Neural cell (in vitro differentiated cells): ENCODE measurements around the gene TRPM6. TPM values are rescaled to one million over a fixed set of nuclear protein-coding genes. Genes with fewer than 3 reads are reported as not detected.

Experiments used
- H2AFZ ChIP-seq: fragments of 200-600, 300-800 bp; sonication (generic), shearing (Covaris generic); 2 replicates; pipeline ENCODE4 v1.6.0; 2014; ENCODE audit warnings: low read depth, mild to moderate bottlenecking, antibody characterized with exemption, low read length, moderate library complexity
- H3F3A ChIP-seq: fragments of 200-600 bp; shearing (Covaris generic); 2 replicates; pipeline ENCODE4 v1.6.1; 2016; ENCODE audit warnings: mild to moderate bottlenecking, moderate library complexity, mixed read lengths, antibody characterized with exemption, low read length; ENCODE audit not compliant: insufficient read depth, poor library complexity, severe bottlenecking
- H3K27ac ChIP-seq: fragments of 200-600, 300-800 bp; sonication (generic), shearing (Covaris generic); 2 replicates; pipeline ENCODE4 v1.5.1; 2014; ENCODE audit warnings: mild to moderate bottlenecking, low read length, moderate library complexity
- H3K27me3 ChIP-seq: fragments of 300-800, 200-600 bp; sonication (generic), shearing (Covaris generic); 2 replicates; pipeline ENCODE4 v1.6.0; 2014; ENCODE audit warnings: mild to moderate bottlenecking, low read depth, low read length, moderate library complexity; ENCODE audit not compliant: insufficient read depth
- H3K36me3 ChIP-seq: fragments of 300-800, 200-600 bp; sonication (generic), shearing (Covaris generic); 2 replicates; pipeline ENCODE4 v1.5.1; 2014; ENCODE audit warnings: mild to moderate bottlenecking, antibody characterized with exemption, low read length, moderate library complexity; ENCODE audit not compliant: insufficient read depth
- H3K4me2 ChIP-seq: fragments of 300-800, 200-600 bp; sonication (generic), shearing (Covaris generic); 2 replicates; pipeline ENCODE4 v1.6.0; 2014; ENCODE audit warnings: mild to moderate bottlenecking, low read length
- H3K4me3 ChIP-seq: fragments of 300-800, 200-600 bp; sonication (generic), shearing (Covaris generic); 2 replicates; pipeline ENCODE4 v1.5.1; 2014; ENCODE audit warnings: mild to moderate bottlenecking, low read length, moderate library complexity
- H3K79me2 ChIP-seq: fragments of 200-600 bp; shearing (Covaris generic); replicated peaks from 2 replicates; pipeline ENCODE4 v1.6.0; 2014; ENCODE audit warnings: mild to moderate bottlenecking, low read length, moderate library complexity; ENCODE audit not compliant: insufficient read depth
- H3K9ac ChIP-seq: fragments of 300-800, 200-600 bp; sonication (generic), shearing (Covaris generic); 2 replicates; pipeline ENCODE4 v1.6.1; 2016; ENCODE audit warnings: mild to moderate bottlenecking, low read length, mixed read lengths
- H3K9me2 ChIP-seq: fragments of 200-600 bp; shearing (Covaris generic); 2 replicates; pipeline ENCODE4 v1.6.1; 2016; ENCODE audit warnings: mild to moderate bottlenecking, low read length, mixed read lengths; ENCODE audit not compliant: insufficient read depth
- H3K9me3 ChIP-seq: fragments of 200-600, 300-800 bp; sonication (generic), shearing (Covaris generic); 2 replicates; pipeline ENCODE4 v1.6.1; 2016; ENCODE audit warnings: mild to moderate bottlenecking, mixed run types, low read length, moderate library complexity, mixed read lengths
- H4K20me1 ChIP-seq: fragments of 200-600 bp; shearing (Covaris generic); 2 replicates; pipeline ENCODE4 v1.6.1; 2016; ENCODE audit warnings: mild to moderate bottlenecking, mixed run types; ENCODE audit not compliant: insufficient read depth
- EP300 ChIP-seq: fragments of 450-650 bp; conservative IDR thresholded peaks from 2 replicates; pipeline ENCODE4 v1.6.1; 2014; ENCODE audit warnings: antibody characterized with exemption, mild to moderate bottlenecking, moderate library complexity; ENCODE audit not compliant: poor library complexity, severe bottlenecking
- EZH2 ChIP-seq: fragments of 200-600, 300-800 bp; shearing (Covaris generic), sonication (generic); IDR thresholded peaks from 2 replicates; pipeline ENCODE4 v1.6.1; 2014; ENCODE audit warnings: antibody characterized with exemption, low read length, borderline replicate concordance, mild to moderate bottlenecking; ENCODE audit not compliant: insufficient read depth, poor library complexity, severe bottlenecking
- MXI1 ChIP-seq: fragments of 450-650 bp; conservative IDR thresholded peaks from 2 replicates; pipeline ENCODE4 v1.6.1; 2014; ENCODE audit warnings: antibody characterized with exemption, mild to moderate bottlenecking; ENCODE audit not compliant: poor library complexity, severe bottlenecking
- POLR2AphosphoS5 ChIP-seq: IDR thresholded peaks from 2 replicates; pipeline ENCODE4 v1.6.1; 2012
- RAD21 ChIP-seq: fragments of 450-650 bp; conservative IDR thresholded peaks from 2 replicates; pipeline ENCODE4 v1.6.1; 2014; ENCODE audit warnings: antibody characterized with exemption, mild to moderate bottlenecking, moderate library complexity
- SMC3 ChIP-seq: fragments of 450-650 bp; conservative IDR thresholded peaks from 2 replicates; pipeline ENCODE4 v1.6.1; 2014; ENCODE audit warnings: antibody characterized with exemption, mild to moderate bottlenecking, moderate library complexity; ENCODE audit not compliant: poor library complexity
- TAF1 ChIP-seq: IDR thresholded peaks from 2 replicates; pipeline ENCODE4 v1.6.1; 2012; ENCODE audit warnings: low read depth
- polyA plus RNA-seq: library from polyadenylated mRNA; depleted of rRNA; stranded (reverse); fragments of >200 nt; gene quantifications from 2 replicates; pipeline ENCODE4 v1.2.3, GENCODE V29; 2014
- TF ChIP-seq, protein P1 (sequence below): IDR thresholded peaks from 2 replicates; pipeline ENCODE4 v1.6.1; 2012; ENCODE audit warnings: borderline replicate concordance
- TF ChIP-seq, protein P2 (sequence below): fragments of 450-650 bp; IDR thresholded peaks from 2 replicates; pipeline ENCODE4 v1.5.1; 2014; ENCODE audit warnings: antibody characterized with exemption, mild to moderate bottlenecking, moderate library complexity; ENCODE audit not compliant: poor library complexity, severe bottlenecking

TRPM6 gene
- polyA plus RNA-seq, 1 donor from 2014 or later: not detected

DNA sequence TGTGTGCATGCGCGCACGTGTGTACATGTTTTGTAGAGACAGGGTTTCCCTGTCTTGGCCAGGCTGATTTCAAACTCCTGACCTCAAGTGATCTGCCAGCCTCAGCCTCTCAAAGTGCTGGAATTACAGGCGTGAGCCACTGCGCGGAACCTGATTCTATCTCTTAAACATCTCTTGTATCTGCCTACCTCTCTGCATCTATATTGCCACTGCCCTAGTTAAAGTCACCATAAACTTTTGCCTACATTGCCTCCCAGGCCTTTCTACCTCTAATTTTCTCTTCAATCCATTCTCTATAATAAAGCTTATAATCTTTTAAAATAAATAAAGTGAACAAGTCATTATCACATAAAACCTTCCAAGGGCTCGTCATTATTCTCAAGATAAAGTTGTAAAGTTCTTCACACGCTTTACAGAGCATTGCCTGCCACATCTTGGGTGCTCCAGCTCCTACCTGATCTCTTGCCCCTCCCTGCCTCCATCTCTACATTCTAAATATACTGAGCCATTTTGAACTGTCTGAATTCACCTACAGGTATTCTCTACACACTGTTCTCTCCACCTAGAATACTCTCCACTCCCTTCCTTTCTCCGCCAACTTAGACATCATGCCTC lies 15.0 kb downstream of the TRPM6 start:
- no peak overlapping the region for H3K4me2 ChIP-seq
- no peaks in the 10 kb centered on the region for H3K9me3 ChIP-seq
- no peak overlapping the region for H3K27ac ChIP-seq
- H3K9ac ChIP-seq: no peak overlapping the region
- no peaks in the 10 kb centered on the region for H3K79me2 ChIP-seq
- no peak overlapping the region for H3K4me3 ChIP-seq
- no peaks in the 10 kb centered on the region for H4K20me1 ChIP-seq
- H2AFZ ChIP-seq: no peak overlapping the region
- H3F3A ChIP-seq: no peaks in the 10 kb centered on the region
- no peak for TF ChIP-seq EZH2
- no peak for TF ChIP-seq RAD21
- no peaks in the 10 kb centered on the region for H3K36me3 ChIP-seq
- no peaks in the 10 kb centered on the region for H3K27me3 ChIP-seq
- no peaks in the 10 kb centered on the region for H3K9me2 ChIP-seq

DNA sequence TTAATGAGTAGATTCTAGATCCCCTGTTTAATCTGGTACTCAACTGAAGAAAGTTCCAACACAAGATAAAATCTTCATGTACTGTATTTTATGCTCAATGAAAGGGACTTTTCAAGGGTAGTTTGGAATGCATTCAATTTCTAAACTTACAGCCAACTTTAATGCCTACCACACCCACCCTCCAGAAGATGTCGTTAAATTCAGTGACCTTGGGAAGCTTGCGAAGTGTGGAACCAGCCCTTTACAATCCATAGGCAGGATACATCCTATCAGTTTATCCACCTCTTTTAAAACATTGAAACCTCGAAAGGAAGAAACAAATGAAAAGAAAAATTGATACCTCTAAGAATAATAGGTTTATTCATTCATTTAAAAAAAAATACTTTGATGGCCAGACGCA lies 20.2 kb downstream of the TRPM6 start:
- H3K27ac ChIP-seq: no peak overlapping the region
- no peaks in the 10 kb centered on the region for H3K79me2 ChIP-seq
- no peak overlapping the region for H3K4me2 ChIP-seq
- no peak overlapping the region for H3K9ac ChIP-seq
- no peaks in the 10 kb centered on the region for H3F3A ChIP-seq
- no peak overlapping the region for H2AFZ ChIP-seq
- no peaks in the 10 kb centered on the region for H3K9me3 ChIP-seq
- H3K9me2 ChIP-seq: no peaks in the 10 kb centered on the region
- no peak overlapping the region for H3K4me3 ChIP-seq
- TF ChIP-seq, protein P1, sequence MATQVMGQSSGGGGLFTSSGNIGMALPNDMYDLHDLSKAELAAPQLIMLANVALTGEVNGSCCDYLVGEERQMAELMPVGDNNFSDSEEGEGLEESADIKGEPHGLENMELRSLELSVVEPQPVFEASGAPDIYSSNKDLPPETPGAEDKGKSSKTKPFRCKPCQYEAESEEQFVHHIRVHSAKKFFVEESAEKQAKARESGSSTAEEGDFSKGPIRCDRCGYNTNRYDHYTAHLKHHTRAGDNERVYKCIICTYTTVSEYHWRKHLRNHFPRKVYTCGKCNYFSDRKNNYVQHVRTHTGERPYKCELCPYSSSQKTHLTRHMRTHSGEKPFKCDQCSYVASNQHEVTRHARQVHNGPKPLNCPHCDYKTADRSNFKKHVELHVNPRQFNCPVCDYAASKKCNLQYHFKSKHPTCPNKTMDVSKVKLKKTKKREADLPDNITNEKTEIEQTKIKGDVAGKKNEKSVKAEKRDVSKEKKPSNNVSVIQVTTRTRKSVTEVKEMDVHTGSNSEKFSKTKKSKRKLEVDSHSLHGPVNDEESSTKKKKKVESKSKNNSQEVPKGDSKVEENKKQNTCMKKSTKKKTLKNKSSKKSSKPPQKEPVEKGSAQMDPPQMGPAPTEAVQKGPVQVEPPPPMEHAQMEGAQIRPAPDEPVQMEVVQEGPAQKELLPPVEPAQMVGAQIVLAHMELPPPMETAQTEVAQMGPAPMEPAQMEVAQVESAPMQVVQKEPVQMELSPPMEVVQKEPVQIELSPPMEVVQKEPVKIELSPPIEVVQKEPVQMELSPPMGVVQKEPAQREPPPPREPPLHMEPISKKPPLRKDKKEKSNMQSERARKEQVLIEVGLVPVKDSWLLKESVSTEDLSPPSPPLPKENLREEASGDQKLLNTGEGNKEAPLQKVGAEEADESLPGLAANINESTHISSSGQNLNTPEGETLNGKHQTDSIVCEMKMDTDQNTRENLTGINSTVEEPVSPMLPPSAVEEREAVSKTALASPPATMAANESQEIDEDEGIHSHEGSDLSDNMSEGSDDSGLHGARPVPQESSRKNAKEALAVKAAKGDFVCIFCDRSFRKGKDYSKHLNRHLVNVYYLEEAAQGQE: no peak
- TF ChIP-seq RAD21 (no peak), MXI1 (no peak), SMC3 (no peak), EP300 (no peak), EZH2 (no peak), POLR2AphosphoS5 (no peak), TAF1 (no peak)
- TF ChIP-seq, protein P2, sequence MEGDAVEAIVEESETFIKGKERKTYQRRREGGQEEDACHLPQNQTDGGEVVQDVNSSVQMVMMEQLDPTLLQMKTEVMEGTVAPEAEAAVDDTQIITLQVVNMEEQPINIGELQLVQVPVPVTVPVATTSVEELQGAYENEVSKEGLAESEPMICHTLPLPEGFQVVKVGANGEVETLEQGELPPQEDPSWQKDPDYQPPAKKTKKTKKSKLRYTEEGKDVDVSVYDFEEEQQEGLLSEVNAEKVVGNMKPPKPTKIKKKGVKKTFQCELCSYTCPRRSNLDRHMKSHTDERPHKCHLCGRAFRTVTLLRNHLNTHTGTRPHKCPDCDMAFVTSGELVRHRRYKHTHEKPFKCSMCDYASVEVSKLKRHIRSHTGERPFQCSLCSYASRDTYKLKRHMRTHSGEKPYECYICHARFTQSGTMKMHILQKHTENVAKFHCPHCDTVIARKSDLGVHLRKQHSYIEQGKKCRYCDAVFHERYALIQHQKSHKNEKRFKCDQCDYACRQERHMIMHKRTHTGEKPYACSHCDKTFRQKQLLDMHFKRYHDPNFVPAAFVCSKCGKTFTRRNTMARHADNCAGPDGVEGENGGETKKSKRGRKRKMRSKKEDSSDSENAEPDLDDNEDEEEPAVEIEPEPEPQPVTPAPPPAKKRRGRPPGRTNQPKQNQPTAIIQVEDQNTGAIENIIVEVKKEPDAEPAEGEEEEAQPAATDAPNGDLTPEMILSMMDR: no peak
- no peaks in the 10 kb centered on the region for H3K27me3 ChIP-seq
- H4K20me1 ChIP-seq: no peaks in the 10 kb centered on the region
- H3K36me3 ChIP-seq: no peaks in the 10 kb centered on the region
